ENCODE measurements around the gene SNRNP25. TPM values are rescaled to one million over a fixed set of nuclear protein-coding genes. Genes with fewer than 3 reads are reported as not detected.

SNRNP25 gene
- total and polyA plus RNA-seq, 9 of the 15 experiments (the other 6 are each of a cell fraction or from before 2014, with no cell fraction given) = 59.0 to 176 (median 108) TPM

DNA sequence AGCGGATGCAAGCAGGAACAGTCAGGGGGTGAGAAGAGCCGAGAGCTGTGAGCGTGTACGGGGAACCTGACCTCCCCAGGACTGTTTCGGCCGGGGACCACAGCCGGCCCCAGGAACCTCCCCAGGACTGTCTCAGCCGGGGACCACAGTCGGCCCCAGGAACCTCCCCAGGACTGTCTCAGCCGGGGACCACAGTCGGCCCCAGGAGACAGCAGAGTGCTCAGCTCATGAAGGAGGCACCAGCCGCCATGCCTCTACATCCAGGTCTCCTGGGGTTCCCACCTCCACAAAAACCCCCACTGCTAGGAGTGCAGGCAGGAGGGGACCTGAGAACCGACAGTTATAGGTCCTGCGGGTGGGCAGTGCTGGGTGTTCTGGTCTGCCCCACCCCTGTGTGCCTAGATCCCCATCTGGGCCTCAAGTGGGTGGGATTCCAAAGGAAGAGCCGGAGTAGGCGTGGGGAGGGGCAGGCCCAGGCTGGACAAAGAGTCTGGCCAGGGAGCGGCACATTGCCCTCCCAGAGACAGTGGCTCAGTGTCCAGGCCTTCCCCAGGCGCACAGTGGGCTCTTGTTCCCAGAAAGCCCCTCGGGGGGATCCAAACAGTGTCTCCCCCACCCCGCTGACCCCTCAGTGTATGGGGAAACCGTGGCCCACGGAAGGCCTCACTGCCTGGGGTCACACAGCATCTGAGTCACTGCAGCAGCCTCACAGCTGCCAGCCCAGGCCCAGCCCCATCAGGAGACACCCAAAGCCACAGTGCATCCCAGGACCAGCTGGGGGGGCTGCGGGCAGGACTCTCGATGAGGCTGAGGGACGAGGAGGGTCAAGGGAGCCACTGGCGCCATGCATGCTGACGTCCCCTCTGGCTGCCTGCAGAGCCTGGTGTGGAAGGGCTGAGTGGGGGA is 14.5 kb downstream of the SNRNP25 start:
- Histone ChIP-seq H3K9me3 (replicated peaks; ENCODE audit: control insufficient read depth, insufficient read depth, low read depth, low read length) (no peaks in the 10 kb centered on the region; the same call in 1 of the 2 replicates), H3K4me2 (ENCODE audit: insufficient read depth, low read length) (no peak overlapping the region), H3K9me1 (ENCODE audit: control insufficient read depth, insufficient read depth, low read length) (no peaks in the 10 kb centered on the region), H3K9ac (ENCODE audit: insufficient read depth in 1 of 2, low read depth in 2 of 2, low read length in 2 of 2) (peak overlapping the region in 1 of 2 experiments; percentile 61; a peak in 2 of 4 replicates), H3K4me1 (replicated peaks in 1 of 2; ENCODE audit: control insufficient read depth in 2 of 2, insufficient read depth in 2 of 2, low read length in 2 of 2) (peaks cover 5 to 68% of the 10 kb centered on the region in 2 experiments; a peak in 4 of 5 replicates), H3K4me3 (no peak overlapping the region), H3K36me3 (ENCODE audit: control insufficient read depth, insufficient read depth, low read length) (no peaks in the 10 kb centered on the region), H4K20me1 (replicated peaks; ENCODE audit: control insufficient read depth, insufficient read depth, low read length) (peaks cover 13% of the 10 kb centered on the region), H3K79me2 (ENCODE audit: control insufficient read depth, insufficient read depth, low read length) (no peaks in the 10 kb centered on the region), H3K27ac (ENCODE audit: extremely low read depth, low read depth, low read length) (no peak overlapping the region), H3K27me3 (ENCODE audit: control insufficient read depth in 2 of 2, insufficient read depth in 2 of 2, low read length in 2 of 2) (no peaks in the 10 kb centered on the region), H2AFZ (ENCODE audit: low read depth, low read length) (no peak overlapping the region)
- no TSS peak for BruUV-seq (replicated peaks)
- intact Hi-C loops (cut with micrococcal nuclease) = no loop called here
- no peak for DNase-seq (ENCODE audit: extremely low read depth in 1 of 4, low spot score in 3 of 4)
- ATAC-seq = no peak
- TF ChIP-seq FOXA3 (CRISPR knock-in tag; conservative IDR thresholded peaks at IDR 0.05 in 1 of 2, IDR thresholded peaks at IDR 0.05 in 1 of 2) (0 out of 4 replicates have a peak, but pooled peaks of 1 of the 2 experiments have one; percentile 21), CBX5 (IDR thresholded peaks at IDR 0.05; ENCODE audit: borderline replicate concordance, low read depth) (no peak)
- 66% methylated on average over 27 of the region's 27 CpGs for WGBS (ENCODE audit: insufficient coverage, low coverage, missing lambda C conversion rate)
- ChIA-PET POLR2A (interaction anchor here (0.7 to 1.2 kb wide), 4 partner anchors 9 to 280 kb away, joined by 3 to 4 read pairs (median 3); no protein-coding TSS in a partner anchor), CTCF (ENCODE audit: low intra/inter-chr PET ratio) (interaction anchor here (3.4 to 7.3 kb wide), 2 partner anchors 29 to 113 kb away, joined by 41 to 125 read pairs; partner anchors contain the start of gene HBQ1)
- no peak for FAIRE-seq
- in situ Hi-C loops (cut with MboI) = no loop called here

GRCh38 chr16:69181-69580 is 15.6 kb downstream of the SNRNP25 start:
- Histone ChIP-seq H3K27ac (ENCODE audit: extremely low read depth, low read depth, low read length) (no peak overlapping the region), H3K9ac (ENCODE audit: insufficient read depth in 1 of 2, low read depth in 2 of 2, low read length in 2 of 2) (0 out of 4 replicates have a peak overlapping the region, but pooled peaks of 1 of the 2 experiments have one; percentile 8), H3K27me3 (ENCODE audit: control insufficient read depth in 2 of 2, insufficient read depth in 2 of 2, low read length in 2 of 2) (no peaks in the 10 kb centered on the region), H3K36me3 (ENCODE audit: control insufficient read depth, insufficient read depth, low read length) (no peaks in the 10 kb centered on the region), H3K4me1 (replicated peaks in 1 of 2; ENCODE audit: control insufficient read depth in 2 of 2, insufficient read depth in 2 of 2, low read length in 2 of 2) (peaks cover 5 to 72% of the 10 kb centered on the region in 2 experiments; a peak in 4 of 5 replicates), H3K4me3 (no peak overlapping the region), H3K9me1 (ENCODE audit: control insufficient read depth, insufficient read depth, low read length) (no peaks in the 10 kb centered on the region), H3K9me3 (replicated peaks; ENCODE audit: control insufficient read depth, insufficient read depth, low read depth, low read length) (no peaks in the 10 kb centered on the region; the same call in 1 of the 2 replicates), H3K79me2 (ENCODE audit: control insufficient read depth, insufficient read depth, low read length) (no peaks in the 10 kb centered on the region), H3K4me2 (ENCODE audit: insufficient read depth, low read length) (no peak overlapping the region), H2AFZ (ENCODE audit: low read depth, low read length) (no peak overlapping the region), H4K20me1 (replicated peaks; ENCODE audit: control insufficient read depth, insufficient read depth, low read length) (peaks cover 13% of the 10 kb centered on the region)
- POLR2A ChIA-PET = interaction anchor here (0.6 to 4.4 kb wide), 7 partner anchors 9 to 141 kb away, joined by 3 to 18 read pairs (median 3); partner anchors contain the start of genes POLR3K and SNRNP25
- no peak for ATAC-seq
- in situ Hi-C loops (cut with MboI) (no loop called here), intact Hi-C loops (cut with micrococcal nuclease) (no loop called here)
- no peak for DNase-seq (ENCODE audit: extremely low read depth in 1 of 4, low spot score in 3 of 4)
- CTCF ChIA-PET (ENCODE audit: low intra/inter-chr PET ratio) = interaction anchor here (7.3 kb wide), 1 partner anchor 28 kb away, joined by 125 read pairs; no protein-coding TSS in a partner anchor
- no peak for FAIRE-seq
- WGBS (ENCODE audit: insufficient coverage, low coverage, missing lambda C conversion rate) = 51% methylated on average over 8 of the region's 8 CpGs
- no TSS peak for BruUV-seq (replicated peaks)
- TF ChIP-seq ZNF431 (CRISPR knock-in tag; IDR thresholded peaks at IDR 0.05) (no peak), ZBTB1 (CRISPR knock-in tag; IDR thresholded peaks at IDR 0.05; ENCODE audit: borderline replicate concordance, low read depth) (no peak), HDAC3 (IDR thresholded peaks at IDR 0.05; ENCODE audit: borderline replicate concordance, partially characterized antibody) (no peak), FOXM1 (IDR thresholded peaks at IDR 0.05; ENCODE audit: low read depth) (no peak), FOXM1 (CRISPR knock-in tag; IDR thresholded peaks at IDR 0.05; ENCODE audit: low read depth) (no peak), ESRRA (IDR thresholded peaks at IDR 0.05; ENCODE audit: borderline replicate concordance, low read depth) (no peak), MCM7 (IDR thresholded peaks at IDR 0.05) (no peak), STAG1 (CRISPR knock-in tag; IDR thresholded peaks at IDR 0.05; ENCODE audit: borderline replicate concordance) (no peak), HNRNPK (IDR thresholded peaks at IDR 0.05; ENCODE audit: low read depth, low read length, poor library complexity, severe bottlenecking) (no peak)
- TF ChIP-seq, protein P1, sequence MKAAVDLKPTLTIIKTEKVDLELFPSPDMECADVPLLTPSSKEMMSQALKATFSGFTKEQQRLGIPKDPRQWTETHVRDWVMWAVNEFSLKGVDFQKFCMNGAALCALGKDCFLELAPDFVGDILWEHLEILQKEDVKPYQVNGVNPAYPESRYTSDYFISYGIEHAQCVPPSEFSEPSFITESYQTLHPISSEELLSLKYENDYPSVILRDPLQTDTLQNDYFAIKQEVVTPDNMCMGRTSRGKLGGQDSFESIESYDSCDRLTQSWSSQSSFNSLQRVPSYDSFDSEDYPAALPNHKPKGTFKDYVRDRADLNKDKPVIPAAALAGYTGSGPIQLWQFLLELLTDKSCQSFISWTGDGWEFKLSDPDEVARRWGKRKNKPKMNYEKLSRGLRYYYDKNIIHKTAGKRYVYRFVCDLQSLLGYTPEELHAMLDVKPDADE (conservative IDR thresholded peaks at IDR 0.05; ENCODE audit: control insufficient read depth, low read depth, low read length) = no peak
